OCI-LY3 (cell line): ENCODE results near the gene PSMD9.

Source experiments
- EZH2phosphoT487 ChIP-seq: fragments of 200-600 bp; shearing (Covaris generic); IDR thresholded peaks from 2 replicates; pipeline ENCODE4 v1.6.1; 2018; ENCODE audit warnings: antibody characterized with exemption, mixed run types, low read depth
- TF ChIP-seq, protein P1 (sequence below): fragments of 200-600, 300-600 bp; sonication (generic); IDR thresholded peaks from 2 replicates; pipeline ENCODE4 v1.5.1; 2014; ENCODE audit warnings: antibody characterized with exemption, low read length, low read depth

DNA sequence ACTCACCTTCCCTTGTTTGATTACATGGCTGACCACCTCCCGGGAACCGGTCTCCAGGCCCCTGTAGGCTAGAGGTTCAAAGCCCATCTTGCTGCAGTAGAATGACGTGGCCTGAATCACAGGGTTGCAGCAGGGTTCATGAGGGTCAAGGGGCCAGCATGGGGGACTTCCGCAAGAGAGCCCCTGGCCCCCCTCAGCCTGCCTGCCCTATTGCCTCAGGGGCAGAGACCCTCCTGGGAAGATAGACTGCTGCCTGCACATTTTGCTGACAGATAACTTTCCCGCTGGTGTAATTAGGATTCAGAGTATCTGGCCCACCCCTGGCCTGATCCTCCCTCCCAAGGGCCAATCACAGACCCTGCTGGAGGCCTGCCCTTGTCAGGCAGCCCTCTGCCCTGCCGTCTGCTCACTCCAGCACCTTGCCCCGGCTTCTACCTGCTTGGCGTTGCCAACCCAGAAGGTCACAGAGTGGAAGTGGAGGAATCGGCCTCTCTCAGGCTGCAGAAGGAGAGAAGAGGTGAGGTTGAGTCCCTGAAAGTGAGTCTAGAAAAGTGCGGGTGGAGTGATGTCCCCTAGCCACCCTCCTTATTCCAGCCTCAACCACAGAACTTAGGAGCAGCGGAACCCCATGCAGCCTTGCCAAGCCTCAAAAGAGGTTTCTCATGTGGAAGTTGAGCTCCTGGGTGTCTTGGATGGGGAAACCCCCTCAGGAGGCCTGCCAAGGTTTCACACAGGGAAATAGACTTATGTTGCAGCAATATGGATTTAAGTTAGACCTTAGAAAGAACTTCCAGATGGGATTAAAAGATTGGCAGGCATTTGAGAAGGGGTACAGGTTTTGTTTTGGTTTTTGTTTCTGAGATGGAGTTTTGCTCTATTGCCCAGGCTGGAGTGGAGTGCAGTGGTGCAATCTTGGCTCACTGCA lies 31.0 kb upstream of the PSMD9 start:
- TF ChIP-seq, protein P1, sequence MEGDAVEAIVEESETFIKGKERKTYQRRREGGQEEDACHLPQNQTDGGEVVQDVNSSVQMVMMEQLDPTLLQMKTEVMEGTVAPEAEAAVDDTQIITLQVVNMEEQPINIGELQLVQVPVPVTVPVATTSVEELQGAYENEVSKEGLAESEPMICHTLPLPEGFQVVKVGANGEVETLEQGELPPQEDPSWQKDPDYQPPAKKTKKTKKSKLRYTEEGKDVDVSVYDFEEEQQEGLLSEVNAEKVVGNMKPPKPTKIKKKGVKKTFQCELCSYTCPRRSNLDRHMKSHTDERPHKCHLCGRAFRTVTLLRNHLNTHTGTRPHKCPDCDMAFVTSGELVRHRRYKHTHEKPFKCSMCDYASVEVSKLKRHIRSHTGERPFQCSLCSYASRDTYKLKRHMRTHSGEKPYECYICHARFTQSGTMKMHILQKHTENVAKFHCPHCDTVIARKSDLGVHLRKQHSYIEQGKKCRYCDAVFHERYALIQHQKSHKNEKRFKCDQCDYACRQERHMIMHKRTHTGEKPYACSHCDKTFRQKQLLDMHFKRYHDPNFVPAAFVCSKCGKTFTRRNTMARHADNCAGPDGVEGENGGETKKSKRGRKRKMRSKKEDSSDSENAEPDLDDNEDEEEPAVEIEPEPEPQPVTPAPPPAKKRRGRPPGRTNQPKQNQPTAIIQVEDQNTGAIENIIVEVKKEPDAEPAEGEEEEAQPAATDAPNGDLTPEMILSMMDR: no peak
- TF ChIP-seq EZH2phosphoT487: no peak
